ENCODE data around the gene SERPINA12. TPM values are rescaled to one million over a fixed set of nuclear protein-coding genes. Genes with fewer than 3 reads are reported as not detected.

The SERPINA12 gene
- total and polyA plus RNA-seq, 8 donors = not detected

DNA sequence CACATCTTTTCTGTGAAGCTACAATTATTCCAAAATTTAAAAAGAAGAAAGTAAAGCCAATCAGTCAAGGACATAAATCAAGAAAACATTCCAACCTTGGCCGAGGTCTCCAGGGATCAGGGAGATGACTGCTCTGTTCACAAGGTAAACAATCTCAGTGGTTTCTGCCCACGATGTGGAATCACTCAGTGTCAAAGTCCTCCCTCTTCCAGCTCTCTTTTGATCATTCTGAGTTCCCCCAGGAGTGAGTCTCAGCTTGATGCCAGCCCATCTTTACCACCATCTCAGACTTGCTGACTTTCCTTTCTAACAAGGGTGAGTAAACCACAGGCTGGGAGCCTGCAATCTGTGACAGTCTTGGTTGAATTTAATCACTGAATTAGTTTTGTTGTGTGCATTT lies 28.5 kb downstream of the SERPINA12 start:
- DNase-seq = no peak
- FAIRE-seq = no peak
- Histone ChIP-seq H3K27me3 (no peaks in the 10 kb centered on the region), H3K4me3 (no peak overlapping the region), H3K4me1 (peaks cover 0 to under 1% (median 0%) of the 10 kb centered on the region in 3 donors), H3K9me3 (peaks cover 0 to 4% (median 0%) of the 10 kb centered on the region in 4 donors), H3K27ac (no peak overlapping the region), H3K36me3 (no peaks in the 10 kb centered on the region)
- intact Hi-C loops (cut with DNase I) = no loop called here
- no peak for ATAC-seq
- 11 to 28% methylated on average over 2 of the region's 2 CpGs for WGBS, 2 donors
- TF ChIP-seq, protein P1, sequence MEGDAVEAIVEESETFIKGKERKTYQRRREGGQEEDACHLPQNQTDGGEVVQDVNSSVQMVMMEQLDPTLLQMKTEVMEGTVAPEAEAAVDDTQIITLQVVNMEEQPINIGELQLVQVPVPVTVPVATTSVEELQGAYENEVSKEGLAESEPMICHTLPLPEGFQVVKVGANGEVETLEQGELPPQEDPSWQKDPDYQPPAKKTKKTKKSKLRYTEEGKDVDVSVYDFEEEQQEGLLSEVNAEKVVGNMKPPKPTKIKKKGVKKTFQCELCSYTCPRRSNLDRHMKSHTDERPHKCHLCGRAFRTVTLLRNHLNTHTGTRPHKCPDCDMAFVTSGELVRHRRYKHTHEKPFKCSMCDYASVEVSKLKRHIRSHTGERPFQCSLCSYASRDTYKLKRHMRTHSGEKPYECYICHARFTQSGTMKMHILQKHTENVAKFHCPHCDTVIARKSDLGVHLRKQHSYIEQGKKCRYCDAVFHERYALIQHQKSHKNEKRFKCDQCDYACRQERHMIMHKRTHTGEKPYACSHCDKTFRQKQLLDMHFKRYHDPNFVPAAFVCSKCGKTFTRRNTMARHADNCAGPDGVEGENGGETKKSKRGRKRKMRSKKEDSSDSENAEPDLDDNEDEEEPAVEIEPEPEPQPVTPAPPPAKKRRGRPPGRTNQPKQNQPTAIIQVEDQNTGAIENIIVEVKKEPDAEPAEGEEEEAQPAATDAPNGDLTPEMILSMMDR (IDR thresholded peaks at IDR 0.05) = no peak

DNA sequence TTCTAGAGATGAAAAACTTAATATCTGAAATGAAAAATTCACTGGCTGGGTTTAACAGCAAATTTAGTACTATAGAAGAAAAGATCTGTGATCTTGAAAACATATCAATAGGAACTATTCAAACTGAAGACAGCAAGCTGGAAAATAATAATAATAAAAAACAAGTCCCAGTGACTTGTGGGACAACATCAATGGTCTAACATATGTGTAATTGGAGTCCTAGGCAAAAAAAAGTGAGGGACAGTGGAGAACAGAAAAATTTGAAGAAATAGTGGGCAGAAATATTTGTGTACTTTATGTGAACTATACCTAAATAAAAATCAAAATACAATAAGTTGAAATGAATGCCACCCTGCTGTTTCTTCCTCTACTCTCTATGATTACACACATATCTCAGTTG lies 30.8 kb downstream of the SERPINA12 start:
- DNase-seq (no peak), FAIRE-seq (no peak), ATAC-seq (no peak)
- Histone ChIP-seq H3K4me1 (no peaks in the 10 kb centered on the region), H3K9me3 (peaks cover 0 to 4% (median 0%) of the 10 kb centered on the region in 4 donors), H3K27me3 (no peaks in the 10 kb centered on the region), H3K27ac (no peak overlapping the region), H3K4me3 (no peak overlapping the region), H3K36me3 (no peaks in the 10 kb centered on the region)
- intact Hi-C loops (cut with DNase I) = no loop called here
- TF ChIP-seq, protein P1 (IDR thresholded peaks at IDR 0.05) = no peak

DNA sequence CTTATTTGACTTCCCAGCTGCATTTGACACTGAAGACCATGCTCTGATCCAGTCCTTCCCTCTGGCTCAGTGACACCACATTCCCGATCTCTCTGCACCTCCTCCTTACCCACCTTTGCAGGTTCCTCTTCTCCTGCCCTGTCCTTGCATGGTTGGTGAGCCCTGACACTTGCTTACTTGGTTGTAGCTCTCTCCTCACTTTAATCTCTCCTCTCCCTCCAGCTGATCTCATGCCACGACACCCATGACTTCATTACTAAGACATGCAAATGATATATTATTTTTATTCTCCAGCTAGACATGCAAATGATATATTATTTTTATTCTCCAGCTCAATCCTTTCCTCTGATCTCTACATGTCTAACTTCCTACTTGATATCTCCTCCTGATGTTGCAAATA lies 33.2 kb downstream of the SERPINA12 start, which contains the start of gene SERPINA9:
Gene SERPINA9 (minus strand): TSS at position 175 of the 400 bp plus-strand sequence. CDS start 6,357 bp downstream, outside the sequence.
- Histone ChIP-seq H3K4me3 (no peak within 1 kb of the TSS), H3K4me1 (no peaks in the 10 kb centered on the region), H3K27ac (no peak within 1 kb of the TSS), H3K9me3 (peaks cover 0 to 4% (median 0%) of the 10 kb centered on the region in 4 donors), H3K27me3 (no peaks in the 10 kb centered on the region), H3K36me3 (no peaks in the 10 kb centered on the region)
- FAIRE-seq (no peak), ATAC-seq (no peak), DNase-seq (no peak)
- 43 to 69% methylated on average over 2 of the region's 2 CpGs for WGBS, 2 donors
- intact Hi-C loops (cut with DNase I) = no loop called here
- TF ChIP-seq, protein P1 (IDR thresholded peaks at IDR 0.05) = no peak

DNA sequence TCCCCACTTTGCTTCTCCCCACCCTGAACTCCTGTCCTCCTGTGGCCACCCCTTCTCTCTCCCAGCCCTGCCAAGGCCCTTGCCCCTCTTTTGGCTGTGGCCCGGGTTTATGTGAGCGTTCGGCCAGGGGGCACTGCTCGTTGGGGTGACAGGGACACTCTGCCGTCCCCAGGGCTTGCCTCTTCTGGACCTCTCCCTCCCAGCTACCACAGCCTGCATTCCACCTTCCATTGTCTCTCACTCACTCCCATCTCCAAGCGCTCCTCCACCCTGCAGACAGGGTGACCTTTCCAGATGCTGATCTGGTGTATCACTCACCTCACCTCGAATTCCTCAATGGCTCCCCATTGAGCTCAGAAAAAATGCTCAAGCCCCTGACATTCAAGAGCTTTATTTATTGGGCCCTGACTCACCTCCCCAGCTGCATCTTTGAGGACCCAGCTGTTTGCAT lies 34.7 kb downstream of the SERPINA12 start:
- no peak for DNase-seq
- WGBS, 2 donors = 73 to 81% methylated on average over 7 of the region's 7 CpGs
- intact Hi-C loops (cut with DNase I) = no loop called here
- Histone ChIP-seq H3K4me1 (no peaks in the 10 kb centered on the region), H3K27me3 (no peaks in the 10 kb centered on the region), H3K4me3 (no peak overlapping the region), H3K27ac (no peak overlapping the region), H3K36me3 (no peaks in the 10 kb centered on the region), H3K9me3 (peaks cover 0 to 4% (median 0%) of the 10 kb centered on the region in 4 donors)
- TF ChIP-seq, protein P1 (IDR thresholded peaks at IDR 0.05) = no peak
- no peak for ATAC-seq
- no peak for FAIRE-seq

DNA sequence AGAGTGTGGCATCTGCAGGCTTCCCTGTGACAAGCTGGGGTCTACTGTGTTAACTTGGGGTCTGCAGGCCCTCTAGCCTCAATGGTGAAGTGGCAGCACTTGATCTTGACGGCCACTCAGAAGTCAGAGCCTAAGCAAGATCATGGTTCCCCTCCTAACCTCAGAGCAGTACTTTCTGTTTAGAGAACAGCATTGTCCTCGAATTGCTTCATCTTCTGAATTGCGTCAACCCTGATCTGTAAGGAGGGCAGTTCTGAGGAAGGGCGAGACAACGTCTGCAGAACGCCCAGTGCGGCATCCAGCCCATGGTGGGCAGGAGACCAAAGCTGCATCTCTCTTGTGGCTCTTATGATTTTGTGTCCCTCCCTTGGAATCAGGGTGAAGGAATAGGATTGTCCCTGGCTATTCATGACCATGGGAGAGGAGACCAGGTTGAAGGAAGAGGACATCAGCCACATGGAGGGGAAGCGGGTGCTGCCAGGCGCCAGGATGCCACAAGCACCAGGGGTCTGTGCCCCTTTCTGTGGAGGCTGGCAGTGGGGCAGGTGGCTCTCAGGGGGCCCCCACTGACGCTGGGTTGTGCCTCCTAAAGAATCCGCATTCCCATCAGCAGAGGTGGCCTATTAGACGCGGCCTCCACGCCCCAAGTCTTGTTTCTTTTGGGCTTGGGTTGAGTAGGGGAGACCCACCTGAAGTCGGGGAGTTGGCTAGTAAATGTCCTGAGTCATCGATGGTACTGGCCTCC lies 35.4 kb downstream of the SERPINA12 start:
- 76 to 82% methylated on average over 16 of the region's 16 CpGs for WGBS, 2 donors
- no peak for ATAC-seq
- no peaks in the 10 kb centered on the region for H3K27me3 ChIP-seq
- H3K36me3 ChIP-seq = no peaks in the 10 kb centered on the region
- intact Hi-C loops (cut with DNase I) = no loop called here
- FAIRE-seq = no peak
- H3K4me3 ChIP-seq = no peak overlapping the region
- no peaks in the 10 kb centered on the region for H3K4me1 ChIP-seq
- H3K9me3 ChIP-seq = peaks cover 0 to 4% (median 0%) of the 10 kb centered on the region in 4 donors
- DNase-seq = no peak
- TF ChIP-seq, protein P1 (IDR thresholded peaks at IDR 0.05) = no peak
- no peak overlapping the region for H3K27ac ChIP-seq

All from pancreas (tissue), 10 donors.